Transverse colon (tissue), 4 donors: ENCODE measurements around the gene DDIAS. TPM values are rescaled to one million over a fixed set of nuclear protein-coding genes. Genes with fewer than 3 reads are reported as not detected.

Experiments
- DNase-seq: peaks from one replicate; pipeline ENCODE4 v3.0.0-alpha.2; 2019
- H3K27ac ChIP-seq, 4 donors: fragments of 200-600 bp; sonication (generic); 2 replicates each; pipeline ENCODE4 v1.5.1; 2016 to 2018; ENCODE audit warnings: inconsistent platforms in 4 of 4
- H3K27me3 ChIP-seq: fragments of 200-600 bp; sonication (generic); 2 replicates; pipeline ENCODE4 v1.5.1; 2017; ENCODE audit warnings: inconsistent platforms
- H3K36me3 ChIP-seq, 4 donors: fragments of 200-600 bp; sonication (generic); 2 replicates each; pipeline ENCODE4 v1.5.1; 2017 to 2019; ENCODE audit warnings: inconsistent platforms in 4 of 4
- H3K4me1 ChIP-seq, 4 donors: fragments of 200-600 bp; sonication (generic); 2 replicates each; pipeline ENCODE4 v1.5.1; 2017 to 2020; ENCODE audit warnings: inconsistent platforms in 4 of 4
- H3K4me3 ChIP-seq, 4 donors: fragments of 200-600 bp; sonication (generic); 1 replicate in 1 of 4; 2 replicates in 3 of 4; pipeline versions ENCODE4 v1.5.1 to v1.6.1; 2017 to 2019; ENCODE audit warnings: inconsistent platforms in 4 of 4
- H3K9me3 ChIP-seq, 2 donors: fragments of 200-600 bp; sonication (generic); 2 replicates each; pipeline ENCODE4 v1.5.1; 2017 to 2019; ENCODE audit warnings: inconsistent platforms in 2 of 2
- EP300 ChIP-seq: sonication (generic); formaldehyde crosslinking; IDR thresholded peaks from one replicate; pipeline ENCODE4 v1.6.1; 2017; ENCODE audit warnings: antibody characterized with exemption, low read depth
- POLR2A ChIP-seq: fragments of 450-650 bp; IDR thresholded peaks from one replicate; pipeline ENCODE4 v1.6.1; 2016; ENCODE audit warnings: antibody characterized with exemption, mild to moderate bottlenecking, moderate library complexity
- POLR2AphosphoS5 ChIP-seq, 3 donors: sonication (generic); formaldehyde crosslinking; IDR thresholded peaks; one replicate each; pipeline ENCODE4 v1.6.1; 2016; ENCODE audit warnings: antibody characterized with exemption in 3 of 3
- WGBS, 2 donors: methylation state at CpG; one replicate each; pipeline ENCODE4 v1.1.5; 2018; ENCODE audit warnings: low coverage in 1 of 2; 5-methylcytosine and 5-hydroxymethylcytosine counted together
- in situ Hi-C, 4 donors: fragments of 200-750 bp; cut with MboI; loops; one replicate each; pipeline versions ENCODE4 v1.15.0 to v1.15.1; 2017; ENCODE audit warnings: low sequenced_read_pairs in 3 of 4, low pct_ligation_motif_present in 1 of 4, low pct_unique_long_range_greater_than_20kb in 1 of 4
- intact Hi-C: fragments of 100-400 bp; cut with DNase I; formaldehyde crosslinking; loops from one replicate; pipeline ENCODE4 v1.15.1; 2023; ENCODE audit warnings: low total_unique reads
- total RNA-seq, 4 donors: library from RNA; depleted of rRNA; stranded (reverse); fragments of >200 nt; gene quantifications; one replicate each; pipeline ENCODE4 v1.1.0, GENCODE V29; 2016
- TF ChIP-seq, protein P1 (sequence below), 5 experiments: fragments of 200-600 bp in 3 of 5; fragments of 450-650 bp in 2 of 5; sonication (generic) in 3 of 5; IDR thresholded peaks; 1 replicate in 2 of 5; 2 replicates in 3 of 5; pipeline ENCODE4 v1.5.1; 2016 to 2017; ENCODE audit warnings: antibody characterized with exemption in 5 of 5, inconsistent platforms in 3 of 5, mild to moderate bottlenecking in 2 of 5, moderate library complexity in 1 of 5

DDIAS gene
- total RNA-seq, 4 donors from 2014 or later: 0.95 to 1.1 TPM; not detected in 2

GRCh38 chr11:82867495-82868082 lies 33.9 kb upstream of the DDIAS start:
- peak; percentile 75 for DNase-seq
- H3K36me3 ChIP-seq: no peaks in the 10 kb centered on the region
- peaks cover 0 to 38% (median 8%) of the 10 kb centered on the region in 4 donors for H3K4me1 ChIP-seq
- no peaks in the 10 kb centered on the region for H3K27me3 ChIP-seq
- peak overlapping the region in 1 of 4 donors; percentile 38 for H3K4me3 ChIP-seq
- TF ChIP-seq POLR2AphosphoS5 (IDR thresholded peaks at IDR 0.05) (no peak), EP300 (no peak), POLR2A (no peak)
- TF ChIP-seq, protein P1, sequence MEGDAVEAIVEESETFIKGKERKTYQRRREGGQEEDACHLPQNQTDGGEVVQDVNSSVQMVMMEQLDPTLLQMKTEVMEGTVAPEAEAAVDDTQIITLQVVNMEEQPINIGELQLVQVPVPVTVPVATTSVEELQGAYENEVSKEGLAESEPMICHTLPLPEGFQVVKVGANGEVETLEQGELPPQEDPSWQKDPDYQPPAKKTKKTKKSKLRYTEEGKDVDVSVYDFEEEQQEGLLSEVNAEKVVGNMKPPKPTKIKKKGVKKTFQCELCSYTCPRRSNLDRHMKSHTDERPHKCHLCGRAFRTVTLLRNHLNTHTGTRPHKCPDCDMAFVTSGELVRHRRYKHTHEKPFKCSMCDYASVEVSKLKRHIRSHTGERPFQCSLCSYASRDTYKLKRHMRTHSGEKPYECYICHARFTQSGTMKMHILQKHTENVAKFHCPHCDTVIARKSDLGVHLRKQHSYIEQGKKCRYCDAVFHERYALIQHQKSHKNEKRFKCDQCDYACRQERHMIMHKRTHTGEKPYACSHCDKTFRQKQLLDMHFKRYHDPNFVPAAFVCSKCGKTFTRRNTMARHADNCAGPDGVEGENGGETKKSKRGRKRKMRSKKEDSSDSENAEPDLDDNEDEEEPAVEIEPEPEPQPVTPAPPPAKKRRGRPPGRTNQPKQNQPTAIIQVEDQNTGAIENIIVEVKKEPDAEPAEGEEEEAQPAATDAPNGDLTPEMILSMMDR (IDR thresholded peaks at IDR 0.05): peak; percentile 71 to 78 (median 74)
- intact Hi-C loops (no loop called here), in situ Hi-C loops (loop anchor here in 1 of 4 donors (25.0 kb wide), 1 partner anchor 945 kb away; no protein-coding TSS in a partner anchor)
- H3K9me3 ChIP-seq: no peaks in the 10 kb centered on the region
- 12 to 29% methylated on average over 4 to 10 of the region's 10 CpGs for WGBS, 2 donors
- no peak overlapping the region for H3K27ac ChIP-seq

DNA sequence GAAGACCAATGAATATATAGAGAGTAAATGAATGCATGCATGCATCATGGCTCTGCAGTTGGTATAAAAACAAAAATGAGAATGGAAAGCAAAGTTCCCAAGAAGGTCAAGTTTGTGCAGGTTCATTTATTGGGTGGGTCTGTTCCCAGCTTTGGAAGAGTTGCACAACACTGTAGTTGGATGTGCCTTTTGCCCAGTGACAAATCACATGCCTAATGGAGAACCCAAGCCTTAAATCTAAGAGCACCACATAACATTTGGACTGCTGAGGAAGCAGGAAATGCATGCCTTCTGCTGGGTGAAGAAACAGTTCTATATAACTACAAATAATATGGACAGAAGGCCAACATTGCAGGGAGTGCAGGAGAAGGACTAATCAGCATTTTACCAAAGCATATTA lies 31.9 kb upstream of the DDIAS start:
- TF ChIP-seq, protein P1 (IDR thresholded peaks at IDR 0.05): no peak
- TF ChIP-seq POLR2AphosphoS5 (IDR thresholded peaks at IDR 0.05) (no peak), POLR2A (no peak), EP300 (no peak)
- H3K27me3 ChIP-seq: no peaks in the 10 kb centered on the region
- H3K4me1 ChIP-seq: peaks cover 0 to 25% (median 8%) of the 10 kb centered on the region in 4 donors
- H3K9me3 ChIP-seq: no peaks in the 10 kb centered on the region
- intact Hi-C loops (loop anchor here (10.0 kb wide), 1 partner anchor 1985 kb away; no protein-coding TSS in a partner anchor), in situ Hi-C loops (loop anchor here in 1 of 4 donors (25.0 kb wide), 1 partner anchor 943 kb away; no protein-coding TSS in a partner anchor)
- H3K36me3 ChIP-seq: no peaks in the 10 kb centered on the region
- peak overlapping the region in 1 of 4 donors; percentile 18 for H3K27ac ChIP-seq
- H3K4me3 ChIP-seq: no peak overlapping the region
- DNase-seq: no peak

DNA sequence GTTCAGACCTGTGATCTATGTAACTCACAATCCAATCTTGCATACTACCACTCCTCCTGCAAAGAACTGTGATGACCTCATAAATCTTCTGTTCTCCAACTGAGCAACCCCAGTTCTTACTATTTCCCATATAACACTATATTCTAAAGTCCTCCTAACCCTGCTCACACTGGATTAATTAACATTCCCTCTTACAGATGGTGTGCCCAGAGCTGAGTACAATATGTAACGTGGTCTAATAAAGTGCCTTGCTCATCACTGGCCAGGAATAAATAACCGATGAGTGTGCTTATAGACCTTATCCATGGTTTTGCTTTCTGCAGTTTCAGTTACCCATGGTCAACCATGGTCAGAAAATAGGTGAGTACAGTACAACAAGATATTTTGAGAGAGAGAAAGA lies 29.9 kb upstream of the DDIAS start:
- intact Hi-C loops (loop anchor here (10.0 kb wide), 1 partner anchor 1983 kb away; no protein-coding TSS in a partner anchor), in situ Hi-C loops (loop anchor here in 1 of 4 donors (25.0 kb wide), 1 partner anchor 941 kb away; no protein-coding TSS in a partner anchor)
- no peaks in the 10 kb centered on the region for H3K27me3 ChIP-seq
- no peaks in the 10 kb centered on the region for H3K36me3 ChIP-seq
- peaks cover 0 to 22% (median 8%) of the 10 kb centered on the region in 4 donors for H3K4me1 ChIP-seq
- WGBS, 2 donors: 93 to 96% methylated on average over 2 of the region's 2 CpGs
- DNase-seq: no peak
- no peak overlapping the region for H3K27ac ChIP-seq
- H3K4me3 ChIP-seq: no peak overlapping the region
- no peaks in the 10 kb centered on the region for H3K9me3 ChIP-seq
- TF ChIP-seq POLR2AphosphoS5 (IDR thresholded peaks at IDR 0.05) (no peak), EP300 (no peak), POLR2A (no peak)
- TF ChIP-seq, protein P1 (IDR thresholded peaks at IDR 0.05): no peak

- Histone ChIP-seq H3K36me3 (no peaks in the 10 kb centered on the region), H3K4me3 (no peak overlapping the region), H3K27ac (no peak overlapping the region), H3K27me3 (no peaks in the 10 kb centered on the region), H3K4me1 (peaks cover 0 to 19% (median 4%) of the 10 kb centered on the region in 4 donors), H3K9me3 (no peaks in the 10 kb centered on the region)
- intact Hi-C loops (loop anchor here (10.0 kb wide), 1 partner anchor 1982 kb away; no protein-coding TSS in a partner anchor), in situ Hi-C loops (loop anchor here in 1 of 4 donors (25.0 kb wide), 1 partner anchor 940 kb away; no protein-coding TSS in a partner anchor)
- WGBS, 2 donors: 85 to 89% methylated on average over 7 of the region's 7 CpGs
- TF ChIP-seq, protein P1 (IDR thresholded peaks at IDR 0.05): no peak
- TF ChIP-seq POLR2A: no peak
- no peak for TF ChIP-seq POLR2AphosphoS5 (IDR thresholded peaks at IDR 0.05)
- TF ChIP-seq EP300: no peak
- DNase-seq: no peak
These were observed 29.0 kb upstream of the DDIAS start for GRCh38 chr11:82872377-82873150.
